ENCODE results near the gene IL27RA.
"Not testable (repeated sequence)": the region's sequence is repeated elsewhere in the genome, so short reads cannot be mapped to it uniquely, and the experiment has no call there.

The IL27RA gene

GRCh38 chr19:14030997-14031718, 404 bp upstream of the IL27RA start:
- Histone ChIP-seq H3K9me3 (ENCODE audit: control insufficient read depth, insufficient read depth, low read length) (no peaks in the 10 kb centered on the region), H3K4me1 (ENCODE audit: insufficient read depth, low read length) (no peaks in the 10 kb centered on the region), H3K36me3 (ENCODE audit: insufficient read depth, low read length) (no peaks in the 10 kb centered on the region), H3K9ac (ENCODE audit: low read depth, low read length) (peak overlapping the region; percentile 56)

- no peaks in the 10 kb centered on the region for H3K36me3 ChIP-seq (ENCODE audit: insufficient read depth, low read length)
- no peak overlapping the region for H3K9ac ChIP-seq (ENCODE audit: low read depth, low read length)
- no peaks in the 10 kb centered on the region for H3K4me1 ChIP-seq (ENCODE audit: insufficient read depth, low read length)
- no peaks in the 10 kb centered on the region for H3K9me3 ChIP-seq (ENCODE audit: control insufficient read depth, insufficient read depth, low read length)
Observed at GRCh38 chr19:14033946-14034345, 2.4 kb downstream of the IL27RA start.

GRCh38 chr19:14035159-14035558, 3.6 kb downstream of the IL27RA start:
- not testable (repeated sequence) for H3K9ac ChIP-seq (ENCODE audit: low read depth, low read length); H3K36me3 ChIP-seq (ENCODE audit: insufficient read depth, low read length); H3K4me1 ChIP-seq (ENCODE audit: insufficient read depth, low read length); H3K9me3 ChIP-seq (ENCODE audit: control insufficient read depth, insufficient read depth, low read length)

- no peaks in the 10 kb centered on the region for H3K4me1 ChIP-seq (ENCODE audit: insufficient read depth, low read length)
- H3K36me3 ChIP-seq (ENCODE audit: insufficient read depth, low read length), result no peaks in the 10 kb centered on the region
- H3K9ac ChIP-seq (ENCODE audit: low read depth, low read length), result no peak overlapping the region
- no peaks in the 10 kb centered on the region for H3K9me3 ChIP-seq (ENCODE audit: control insufficient read depth, insufficient read depth, low read length)
Observed at GRCh38 chr19:14035706-14036105, 4.1 kb downstream of the IL27RA start.

GRCh38 chr19:14039181-14039580, 7.6 kb downstream of the IL27RA start:
- Histone ChIP-seq H3K9me3 (ENCODE audit: control insufficient read depth, insufficient read depth, low read length) (no peaks in the 10 kb centered on the region), H3K36me3 (ENCODE audit: insufficient read depth, low read length) (no peaks in the 10 kb centered on the region), H3K4me1 (ENCODE audit: insufficient read depth, low read length) (no peaks in the 10 kb centered on the region; the same call in 1 of the 2 replicates), H3K9ac (ENCODE audit: low read depth, low read length) (no peak overlapping the region)

GRCh38 chr19:14042659-14043608, 11.4 kb downstream of the IL27RA start:
- not testable (repeated sequence) for H3K9ac ChIP-seq (ENCODE audit: low read depth, low read length); H3K9me3 ChIP-seq (ENCODE audit: control insufficient read depth, insufficient read depth, low read length); H3K4me1 ChIP-seq (ENCODE audit: insufficient read depth, low read length); H3K36me3 ChIP-seq (ENCODE audit: insufficient read depth, low read length)

GRCh38 chr19:14047866-14048265, 16.3 kb downstream of the IL27RA start:
- not testable (repeated sequence) for H3K9me3 ChIP-seq (ENCODE audit: control insufficient read depth, insufficient read depth, low read length); H3K4me1 ChIP-seq (ENCODE audit: insufficient read depth, low read length); H3K36me3 ChIP-seq (ENCODE audit: insufficient read depth, low read length); H3K9ac ChIP-seq (ENCODE audit: low read depth, low read length)

- Histone ChIP-seq H3K9me3 (ENCODE audit: control insufficient read depth, insufficient read depth, low read length) (peaks cover 2% of the 10 kb centered on the region; the same call in 1 of the 2 replicates), H3K9ac (ENCODE audit: low read depth, low read length) (no peak overlapping the region), H3K4me1 (ENCODE audit: insufficient read depth, low read length) (no peaks in the 10 kb centered on the region), H3K36me3 (ENCODE audit: insufficient read depth, low read length) (no peaks in the 10 kb centered on the region)
Observed at GRCh38 chr19:14048443-14049153, 17.0 kb downstream of the IL27RA start.

GRCh38 chr19:14050512-14050911, 18.9 kb downstream of the IL27RA start:
- H3K36me3 ChIP-seq (ENCODE audit: insufficient read depth, low read length), result no peaks in the 10 kb centered on the region
- H3K9me3 ChIP-seq (ENCODE audit: control insufficient read depth, insufficient read depth, low read length), result peaks cover 2% of the 10 kb centered on the region; the same call in 1 of the 2 replicates
- no peaks in the 10 kb centered on the region for H3K4me1 ChIP-seq (ENCODE audit: insufficient read depth, low read length)
- no peak overlapping the region for H3K9ac ChIP-seq (ENCODE audit: low read depth, low read length)

- not testable (repeated sequence) for H3K9me3 ChIP-seq (ENCODE audit: control insufficient read depth, insufficient read depth, low read length); H3K36me3 ChIP-seq (ENCODE audit: insufficient read depth, low read length); H3K9ac ChIP-seq (ENCODE audit: low read depth, low read length); H3K4me1 ChIP-seq (ENCODE audit: insufficient read depth, low read length)
Observed at GRCh38 chr19:14050961-14051360, 19.4 kb downstream of the IL27RA start.

GRCh38 chr19:14051980-14052379, 20.4 kb downstream of the IL27RA start:
- no peak overlapping the region for H3K9ac ChIP-seq (ENCODE audit: low read depth, low read length)
- no peaks in the 10 kb centered on the region for H3K36me3 ChIP-seq (ENCODE audit: insufficient read depth, low read length)
- no peaks in the 10 kb centered on the region for H3K4me1 ChIP-seq (ENCODE audit: insufficient read depth, low read length)
- H3K9me3 ChIP-seq (ENCODE audit: control insufficient read depth, insufficient read depth, low read length), result peaks cover 2% of the 10 kb centered on the region; the same call in 1 of the 2 replicates

GRCh38 chr19:14052470-14052869, 20.9 kb downstream of the IL27RA start:
- H3K9me3 ChIP-seq (ENCODE audit: control insufficient read depth, insufficient read depth, low read length), result peaks cover 2% of the 10 kb centered on the region; the same call in 1 of the 2 replicates

GRCh38 chr19:14053032-14053431, 21.5 kb downstream of the IL27RA start:
- H3K36me3 ChIP-seq (ENCODE audit: insufficient read depth, low read length), result no peaks in the 10 kb centered on the region
- H3K4me1 ChIP-seq (ENCODE audit: insufficient read depth, low read length), result no peaks in the 10 kb centered on the region
- no peak overlapping the region for H3K9ac ChIP-seq (ENCODE audit: low read depth, low read length)
- H3K9me3 ChIP-seq (ENCODE audit: control insufficient read depth, insufficient read depth, low read length), result peaks cover 2% of the 10 kb centered on the region; the same call in 1 of the 2 replicates

More at GRCh38 chr19:14052470-14052869, 20.9 kb downstream of the IL27RA start:
- Histone ChIP-seq H3K4me1 (ENCODE audit: insufficient read depth, low read length) (no peaks in the 10 kb centered on the region), H3K36me3 (ENCODE audit: insufficient read depth, low read length) (no peaks in the 10 kb centered on the region), H3K9ac (ENCODE audit: low read depth, low read length) (no peak overlapping the region)

- Histone ChIP-seq H3K9ac (ENCODE audit: low read depth, low read length) (no peak overlapping the region), H3K4me1 (ENCODE audit: insufficient read depth, low read length) (peaks cover 4% of the 10 kb centered on the region; the same call in 1 of the 2 replicates), H3K36me3 (ENCODE audit: insufficient read depth, low read length) (no peaks in the 10 kb centered on the region), H3K9me3 (ENCODE audit: control insufficient read depth, insufficient read depth, low read length) (no peaks in the 10 kb centered on the region)
Observed at GRCh38 chr19:14053500-14053899, 21.9 kb downstream of the IL27RA start.

All from ES-I3 (cell line).